Activated T-helper 17 cell treated with anti-CD3 and anti-CD28 coated beads, Interleukin-2, amount 50 U/mL, for 72 hours (primary cell): ENCODE results near the gene OR13J1. TPM values are rescaled to one million over a fixed set of nuclear protein-coding genes. Genes with fewer than 3 reads are reported as not detected.
"Not testable (repeated sequence)": the region's sequence is repeated elsewhere in the genome, so short reads cannot be mapped to it uniquely, and the experiment has no call there.

Experiments
- ATAC-seq: fragments of 150-1000 bp; cut with Tn5 transposase; replicated peaks from 2 replicates; pipeline ENCODE4 v1.10.0; 2021; ENCODE audit warnings: mild to moderate bottlenecking, moderate library complexity
- H3K27ac Mint-ChIP-seq: one replicate; pipeline ENCODE4 v1.8.0; 2022; ENCODE audit warnings: mixed read lengths
- H3K27me3 Mint-ChIP-seq: one replicate; pipeline ENCODE4 v1.8.0; 2022; ENCODE audit warnings: mixed read lengths
- H3K36me3 Mint-ChIP-seq: one replicate; pipeline ENCODE4 v1.8.0; 2022; ENCODE audit warnings: low read depth, mild to moderate bottlenecking, mixed read lengths
- H3K4me1 Mint-ChIP-seq: one replicate; pipeline ENCODE4 v1.8.0; 2022; ENCODE audit warnings: mixed read lengths
- H3K4me3 Mint-ChIP-seq: one replicate; pipeline ENCODE4 v1.8.0; 2022; ENCODE audit warnings: mild to moderate bottlenecking, mixed read lengths
- H3K9me3 Mint-ChIP-seq: one replicate; pipeline ENCODE4 v1.8.0; 2022; ENCODE audit warnings: mixed read lengths
- total RNA-seq, 2 donors: library from RNA; stranded (reverse); gene quantifications; one replicate each; pipeline ENCODE4 v1.2.3, GENCODE V29; 2022

OR13J1 gene
- total RNA-seq, 2 donors from 2014 or later, result not detected

DNA sequence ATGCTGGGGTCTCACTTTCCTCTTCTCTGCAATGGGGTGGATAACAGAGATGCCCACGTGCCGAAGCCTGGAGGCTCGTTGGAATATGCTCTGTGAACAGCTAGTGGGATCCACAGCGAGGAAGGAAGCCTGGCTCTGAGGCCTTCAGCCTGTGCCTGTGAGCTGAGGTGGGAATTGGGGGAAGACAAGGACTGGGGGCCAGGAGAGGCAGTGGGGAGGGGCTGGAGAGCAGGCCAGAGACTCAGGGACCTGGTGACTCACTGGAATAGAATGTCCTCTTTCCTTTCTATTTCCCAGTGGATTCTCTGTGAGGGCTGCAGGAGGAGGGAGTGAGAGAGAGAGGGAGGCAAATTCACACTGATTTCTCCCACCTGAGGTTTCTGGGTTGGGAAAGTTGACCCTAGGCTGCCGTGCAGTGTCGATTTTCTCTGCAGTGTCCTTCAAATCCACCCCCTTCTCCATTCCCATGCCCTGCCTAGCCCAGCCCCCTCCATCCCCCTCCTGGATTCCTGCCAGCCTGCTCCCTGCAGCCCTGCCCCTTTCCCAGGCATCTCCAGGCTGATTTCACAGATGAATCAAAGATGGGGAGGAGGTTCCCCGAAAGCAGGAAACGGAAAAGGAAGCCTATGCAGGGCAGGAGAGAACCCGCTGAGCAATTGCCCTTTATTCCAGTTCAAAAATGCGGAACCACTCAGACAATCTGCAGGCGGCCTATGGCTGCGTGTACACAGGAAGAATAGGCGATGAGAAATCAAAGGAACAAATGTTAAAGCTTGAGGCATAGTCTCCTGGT, 37.7 kb upstream of the OR13J1 start:
- peak; percentile 16 for ATAC-seq
- H3K4me1 Mint-ChIP-seq, result peaks cover 32% of the 10 kb centered on the region

GRCh38 chr9:35906923-35907699, 36.9 kb upstream of the OR13J1 start:
- H3K27me3 Mint-ChIP-seq, result no peaks in the 10 kb centered on the region
- ATAC-seq, result no peak
- peak overlapping the region; percentile 21 for H3K4me3 Mint-ChIP-seq
- no peaks in the 10 kb centered on the region for H3K36me3 Mint-ChIP-seq
- H3K27ac Mint-ChIP-seq, result no peak overlapping the region
- H3K9me3 Mint-ChIP-seq, result no peaks in the 10 kb centered on the region
- H3K4me1 Mint-ChIP-seq, result peaks cover 34% of the 10 kb centered on the region

More for the DNA sequence above, 37.7 kb upstream of the OR13J1 start:
- no peaks in the 10 kb centered on the region for H3K36me3 Mint-ChIP-seq
- H3K27ac Mint-ChIP-seq, result peak overlapping the region; percentile 61
- H3K4me3 Mint-ChIP-seq, result peak overlapping the region; percentile 21
- no peaks in the 10 kb centered on the region for H3K9me3 Mint-ChIP-seq
- H3K27me3 Mint-ChIP-seq, result no peaks in the 10 kb centered on the region

- no peaks in the 10 kb centered on the region for H3K9me3 Mint-ChIP-seq
- ATAC-seq, result no peak
- no peak within 1 kb of the TSS for H3K27ac Mint-ChIP-seq
- peaks cover 27% of the 10 kb centered on the region for H3K4me1 Mint-ChIP-seq
- no peaks in the 10 kb centered on the region for H3K36me3 Mint-ChIP-seq
- no peak within 1 kb of the TSS for H3K4me3 Mint-ChIP-seq
- H3K27me3 Mint-ChIP-seq, result no peaks in the 10 kb centered on the region
These were observed 35.9 kb upstream of the OR13J1 start, which contains the start of gene HRCT1 for GRCh38 chr9:35905912-35906679. HRCT1 (plus strand) TSS chr9:35906202; CDS start chr9:35906288, 86 bp downstream.

DNA sequence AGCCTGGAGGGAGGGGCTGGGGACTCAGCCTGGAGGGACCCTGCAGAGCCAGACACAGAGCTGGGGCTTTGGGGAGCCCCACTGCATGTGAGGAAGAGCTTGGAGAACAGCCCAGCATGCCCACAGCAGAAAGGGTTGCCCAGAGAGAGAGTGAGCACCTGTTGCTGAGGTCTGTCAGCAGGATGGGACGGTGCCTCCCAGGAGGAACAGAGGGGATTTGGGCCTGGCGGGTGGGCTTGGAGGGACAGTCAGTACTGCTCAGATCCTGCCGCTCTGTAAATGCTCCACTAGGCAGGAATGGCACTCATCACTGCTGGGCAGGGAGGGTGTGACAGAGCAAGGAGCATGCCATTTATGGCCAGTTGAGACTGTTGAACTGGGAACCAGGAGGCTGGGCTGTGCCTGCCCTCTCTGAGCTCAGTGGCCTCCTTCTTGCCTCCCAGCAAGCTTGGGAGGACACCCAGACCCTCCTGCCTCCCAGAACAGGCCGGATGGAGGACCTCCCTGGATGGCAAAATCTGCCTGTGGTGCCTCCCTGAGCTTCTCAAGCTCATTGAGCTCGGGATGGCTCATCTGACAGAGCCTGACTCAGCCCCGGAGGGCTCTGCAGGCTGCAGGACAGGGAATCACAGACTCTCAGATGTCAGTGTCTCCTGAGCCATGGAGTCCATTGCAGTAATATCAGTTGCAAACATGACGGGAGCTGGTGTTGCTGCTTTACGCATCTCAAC, 35.0 kb upstream of the OR13J1 start:
- Mint-ChIP-seq H3K27ac (no peak overlapping the region), H3K9me3 (no peaks in the 10 kb centered on the region), H3K4me3 (no peak overlapping the region), H3K36me3 (no peaks in the 10 kb centered on the region), H3K4me1 (peaks cover 21% of the 10 kb centered on the region), H3K27me3 (no peaks in the 10 kb centered on the region)
- no peak for ATAC-seq

- Mint-ChIP-seq H3K36me3 (no peaks in the 10 kb centered on the region), H3K4me3 (no peak overlapping the region)
- ATAC-seq, result no peak
These were observed 34.1 kb upstream of the OR13J1 start for GRCh38 chr9:35904338-35904737.

DNA sequence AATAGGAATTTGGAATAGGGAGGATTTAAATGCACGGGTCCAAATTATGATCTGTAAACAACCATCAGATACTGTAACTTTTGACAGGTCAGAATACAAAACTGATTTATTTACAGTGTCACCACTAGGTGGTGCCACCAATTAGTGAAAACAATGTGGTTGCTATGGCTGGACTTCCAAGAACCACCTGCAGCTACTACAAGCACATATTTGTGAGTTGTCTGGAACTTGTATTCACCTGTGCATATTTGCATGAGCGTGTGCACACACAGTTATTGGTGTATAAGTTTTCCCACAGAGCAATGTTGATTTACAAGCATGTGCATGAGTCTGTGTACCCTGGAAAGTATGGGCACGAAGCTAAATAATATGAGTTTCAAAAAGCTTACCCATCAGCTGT, 32.8 kb upstream of the OR13J1 start:
- Mint-ChIP-seq H3K36me3 (no peaks in the 10 kb centered on the region), H3K4me1 (peaks cover 10% of the 10 kb centered on the region), H3K27me3 (no peaks in the 10 kb centered on the region), H3K27ac (no peak overlapping the region), H3K9me3 (no peaks in the 10 kb centered on the region), H3K4me3 (no peak overlapping the region)
- peak; percentile 52 for ATAC-seq

More at GRCh38 chr9:35904338-35904737, 34.1 kb upstream of the OR13J1 start:
- Mint-ChIP-seq H3K4me1 (peaks cover 21% of the 10 kb centered on the region), H3K9me3 (no peaks in the 10 kb centered on the region), H3K27ac (no peak overlapping the region), H3K27me3 (no peaks in the 10 kb centered on the region)

DNA sequence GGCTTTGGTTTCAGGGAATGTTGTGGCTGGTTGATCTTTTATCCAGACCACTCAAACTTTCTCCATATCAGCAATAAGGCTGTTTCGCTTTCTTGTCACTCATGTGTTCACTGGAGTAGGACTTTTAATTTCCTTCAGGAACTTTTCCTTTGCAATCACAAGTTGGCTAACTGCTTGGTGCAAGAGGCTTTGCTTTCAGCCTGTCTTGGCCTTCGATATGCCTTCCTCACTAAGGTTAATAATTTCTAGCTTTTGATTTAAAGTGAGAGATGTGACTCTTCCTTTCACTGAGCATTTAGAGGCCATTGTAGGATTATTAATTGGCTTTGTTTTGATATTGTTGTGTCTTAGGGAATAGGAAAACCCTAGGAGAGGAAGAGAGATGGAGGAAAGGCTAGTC, 28.8 kb upstream of the OR13J1 start:
- no peaks in the 10 kb centered on the region for H3K36me3 Mint-ChIP-seq
- no peak for ATAC-seq
- no peaks in the 10 kb centered on the region for H3K9me3 Mint-ChIP-seq
- H3K4me1 Mint-ChIP-seq, result peaks cover 5% of the 10 kb centered on the region
- H3K27ac Mint-ChIP-seq, result no peak overlapping the region
- no peak overlapping the region for H3K4me3 Mint-ChIP-seq
- peaks cover 3% of the 10 kb centered on the region for H3K27me3 Mint-ChIP-seq

DNA sequence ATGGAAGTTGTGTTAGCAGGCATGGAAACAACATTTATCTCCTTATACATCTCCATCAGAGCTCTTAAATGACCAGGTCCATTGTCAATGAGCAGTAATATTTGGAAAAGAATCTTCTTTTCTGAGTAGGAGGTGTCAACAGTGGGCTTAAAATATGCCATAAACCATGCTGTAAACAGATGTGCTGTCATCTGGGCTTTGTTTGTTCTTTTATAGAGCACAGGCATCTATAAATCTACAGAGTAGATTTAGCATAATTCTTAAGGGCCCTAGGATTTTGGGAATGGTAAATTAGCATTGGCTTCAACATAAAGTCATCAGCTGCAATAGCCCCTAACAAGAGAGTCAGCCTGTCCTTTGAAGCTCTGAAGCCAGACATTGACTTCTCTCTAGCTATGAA, 28.1 kb upstream of the OR13J1 start:
- Mint-ChIP-seq H3K27ac (no peak overlapping the region), H3K9me3 (no peaks in the 10 kb centered on the region), H3K4me3 (no peak overlapping the region), H3K27me3 (peaks cover 9% of the 10 kb centered on the region), H3K4me1 (peaks cover 5% of the 10 kb centered on the region), H3K36me3 (no peaks in the 10 kb centered on the region)
- ATAC-seq, result no peak

GRCh38 chr9:35897376-35898099, 27.3 kb upstream of the OR13J1 start:
- peaks cover 12% of the 10 kb centered on the region for H3K27me3 Mint-ChIP-seq
- H3K36me3 Mint-ChIP-seq, ATAC-seq, H3K4me3 Mint-ChIP-seq, H3K9me3 Mint-ChIP-seq, H3K27ac Mint-ChIP-seq, H3K4me1 Mint-ChIP-seq: not testable (repeated sequence)

DNA sequence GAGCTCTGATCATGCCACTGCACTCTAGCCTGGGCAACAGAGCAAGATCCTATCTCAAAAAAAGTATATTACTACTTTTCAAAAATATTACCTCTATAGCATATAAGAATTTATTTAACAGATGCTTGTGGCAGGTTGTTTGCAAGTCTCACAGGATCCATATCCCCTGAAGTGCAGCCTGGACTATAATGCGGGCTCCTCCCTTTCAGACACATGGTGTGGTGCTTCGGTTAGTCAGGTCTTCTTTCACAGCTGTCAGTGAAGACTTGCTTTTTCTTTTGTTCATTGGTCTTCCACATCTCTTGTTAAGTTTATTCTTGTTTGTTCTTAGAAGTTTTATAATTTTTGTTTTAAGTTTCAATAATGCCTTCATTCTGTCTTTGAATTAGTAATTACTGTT, 26.4 kb upstream of the OR13J1 start:
- Mint-ChIP-seq H3K27ac (no peak overlapping the region), H3K36me3 (no peaks in the 10 kb centered on the region), H3K27me3 (peaks cover 18% of the 10 kb centered on the region), H3K4me3 (no peak overlapping the region), H3K9me3 (no peaks in the 10 kb centered on the region), H3K4me1 (no peaks in the 10 kb centered on the region)
- ATAC-seq, result no peak

GRCh38 chr9:35892051-35892450, 21.9 kb upstream of the OR13J1 start:
- Mint-ChIP-seq H3K27me3 (peaks cover 25% of the 10 kb centered on the region), H3K9me3 (no peaks in the 10 kb centered on the region), H3K4me3 (no peak overlapping the region), H3K36me3 (no peaks in the 10 kb centered on the region), H3K4me1 (no peaks in the 10 kb centered on the region), H3K27ac (no peak overlapping the region)
- ATAC-seq, result no peak

- no peak for ATAC-seq
These were observed 21.4 kb upstream of the OR13J1 start for GRCh38 chr9:35891646-35892045.

DNA sequence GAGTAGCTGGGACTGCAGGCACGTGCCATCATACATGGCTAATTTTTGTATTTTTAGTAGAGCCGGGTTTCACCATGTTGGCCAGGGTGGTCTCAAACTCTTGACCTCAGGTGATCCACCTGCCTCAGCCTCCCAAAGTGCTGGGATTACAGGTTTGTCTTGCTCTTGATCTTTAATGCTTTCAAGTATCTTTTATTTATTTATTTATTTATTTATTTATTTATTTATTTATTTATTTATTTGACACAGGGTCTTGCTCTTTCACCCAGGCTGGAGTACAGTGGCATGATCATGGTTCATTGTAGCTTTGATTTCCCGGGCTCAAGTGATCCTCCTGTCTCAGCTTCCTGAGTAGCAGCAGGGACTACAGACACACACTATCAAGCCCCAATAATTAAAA, 14.7 kb upstream of the OR13J1 start:
- H3K4me1 Mint-ChIP-seq, ATAC-seq, H3K36me3 Mint-ChIP-seq, H3K27ac Mint-ChIP-seq, H3K27me3 Mint-ChIP-seq, H3K4me3 Mint-ChIP-seq, H3K9me3 Mint-ChIP-seq: not testable (repeated sequence)

More at GRCh38 chr9:35891646-35892045, 21.4 kb upstream of the OR13J1 start:
- no peaks in the 10 kb centered on the region for H3K4me1 Mint-ChIP-seq
- peaks cover 25% of the 10 kb centered on the region for H3K27me3 Mint-ChIP-seq
- no peaks in the 10 kb centered on the region for H3K36me3 Mint-ChIP-seq
- H3K4me3 Mint-ChIP-seq, result no peak overlapping the region
- H3K27ac Mint-ChIP-seq, result no peak overlapping the region
- H3K9me3 Mint-ChIP-seq, result no peaks in the 10 kb centered on the region
